Fibroblast of lung (primary cell): Measurements from ENCODE around the gene TTLL11. TPM values are rescaled to one million over a fixed set of nuclear protein-coding genes. Genes with fewer than 3 reads are reported as not detected.

Source experiments
- DNase-seq, 2 donors: peaks; one replicate each; pipeline versions ENCODE4 v3.0.0 to v3.0.0-alpha.2; 2010; ENCODE audit warnings: low read depth in 2 of 2
- H2AFZ ChIP-seq: 2 replicates; pipeline ENCODE4 v1.5.1; 2012; ENCODE audit warnings: low read length, control low read depth, inconsistent platforms
- H3K27ac ChIP-seq: 2 replicates; pipeline ENCODE4 v1.5.1; 2011; ENCODE audit warnings: low read length, control low read depth; ENCODE audit not compliant: insufficient read depth
- H3K27me3 ChIP-seq: 2 replicates; pipeline ENCODE4 v1.5.1; 2011; ENCODE audit warnings: mild to moderate bottlenecking, low read length; ENCODE audit not compliant: control insufficient read depth, insufficient read depth
- H3K36me3 ChIP-seq: 2 replicates; pipeline ENCODE4 v1.5.1; 2011; ENCODE audit warnings: low read length; ENCODE audit not compliant: control insufficient read depth, insufficient read depth
- H3K4me1 ChIP-seq: 2 replicates; pipeline ENCODE4 v1.5.1; 2011; ENCODE audit warnings: low read length; ENCODE audit not compliant: control insufficient read depth, insufficient read depth; ENCODE audit errors: extremely low read depth
- H3K4me2 ChIP-seq: 2 replicates; pipeline ENCODE4 v1.5.1; 2011; ENCODE audit warnings: low read length, control low read depth; ENCODE audit not compliant: insufficient read depth; ENCODE audit errors: extremely low read depth
- H3K4me3 ChIP-seq, 4 experiments: fragments of 200-600 bp in 1 of 4; sonication (generic) in 1 of 4; replicated peaks in 1 of 4; 2 replicates each; pipeline ENCODE4 v1.5.1; 2011 to 2016; ENCODE audit warnings: low read length in 4 of 4, low read depth in 3 of 4, mild to moderate bottlenecking in 3 of 4, control low read depth in 2 of 4, inconsistent platforms in 1 of 4, mixed read lengths in 1 of 4; ENCODE audit not compliant: insufficient read depth in 1 of 4; ENCODE audit errors: control extremely low read depth in 1 of 4
- H3K79me2 ChIP-seq: 2 replicates; pipeline ENCODE4 v1.5.1; 2012; ENCODE audit warnings: mild to moderate bottlenecking, low read length, inconsistent platforms; ENCODE audit not compliant: control insufficient read depth, insufficient read depth
- H3K9ac ChIP-seq: 2 replicates; pipeline ENCODE4 v1.5.1; 2011; ENCODE audit warnings: mild to moderate bottlenecking, low read length, control low read depth; ENCODE audit not compliant: insufficient read depth
- H3K9me3 ChIP-seq: 2 replicates; pipeline ENCODE4 v1.5.1; 2012; ENCODE audit warnings: low read depth, low read length; ENCODE audit not compliant: control insufficient read depth, insufficient read depth
- H4K20me1 ChIP-seq: 2 replicates; pipeline ENCODE4 v1.5.1; 2011; ENCODE audit warnings: low read length; ENCODE audit not compliant: control insufficient read depth, insufficient read depth; ENCODE audit errors: extremely low read depth
- CTCF ChIP-seq, 2 donors: IDR thresholded peaks in 1 of 2; conservative IDR thresholded peaks in 1 of 2; 1 replicate in 1 of 2; 2 replicates in 1 of 2; pipeline ENCODE4 v1.5.1; 2011 to 2012; ENCODE audit warnings: low read length in 2 of 2, control low read depth in 1 of 2, inconsistent platforms in 1 of 2, low read depth in 1 of 2, mild to moderate bottlenecking in 1 of 2
- EZH2 ChIP-seq: IDR thresholded peaks from 2 replicates; pipeline ENCODE4 v1.5.1; 2012; ENCODE audit warnings: low read length, control low read depth, mild to moderate bottlenecking; ENCODE audit errors: missing control alignments
- polyA plus RNA-seq, 2 donors: library from polyadenylated mRNA; depleted of rRNA in 1 of 2; stranded (reverse) in 1 of 2; unstranded in 1 of 2; fragments of >200 nt; gene quantifications; 2 replicates each; pipeline ENCODE4 v1.2.1, GENCODE V29; 2011 to 2012; ENCODE audit warnings: missing spikeins in 1 of 2
- total RNA-seq: library from RNA; depleted of rRNA; stranded (reverse); fragments of >200 nt; gene quantifications from 2 replicates; pipeline ENCODE4 v1.2.1, GENCODE V29; 2014

TTLL11 gene
- total and polyA plus RNA-seq, 2 donors (not counting 1 experiment from before 2014, with no cell fraction given): 3.9 to 4.8 TPM

DNA sequence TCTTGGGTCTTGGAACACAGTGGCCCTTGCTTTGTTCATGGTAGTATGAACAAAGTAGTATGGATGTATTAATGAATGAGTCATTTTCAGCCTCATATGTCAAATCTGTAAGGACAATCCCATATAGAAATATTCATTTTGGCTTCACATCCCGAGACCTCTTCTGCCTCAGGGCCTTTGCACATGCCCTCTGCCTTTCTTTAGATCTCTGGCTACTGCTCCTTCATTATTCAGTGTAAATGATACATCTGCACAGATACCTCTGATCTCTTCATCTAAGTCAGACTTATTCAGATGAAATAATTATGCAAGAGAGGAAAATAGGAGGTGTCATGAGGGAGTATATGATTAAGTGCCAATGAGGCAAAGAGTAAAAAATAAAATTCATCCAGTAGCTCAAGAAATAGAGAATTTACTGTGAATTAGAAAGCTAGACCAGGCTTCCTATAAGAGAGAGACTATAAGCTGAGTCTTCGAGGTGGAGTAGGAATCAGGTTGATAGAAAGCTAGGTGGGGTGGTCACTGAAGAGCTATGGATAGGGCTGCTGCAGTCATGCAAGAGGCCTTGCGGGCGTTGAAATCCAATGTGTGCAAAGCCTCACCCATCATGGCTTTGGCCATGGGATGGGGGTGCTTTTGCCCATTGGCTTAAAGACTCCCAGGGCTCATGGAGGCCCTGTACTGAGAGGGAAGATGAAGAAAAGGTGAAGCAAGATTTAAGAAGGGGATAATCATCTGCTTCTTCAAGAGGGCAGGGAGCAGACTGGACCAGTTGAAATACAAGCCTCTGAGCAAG lies 3.7 kb upstream of the TTLL11 start:
- peaks cover 9% of the 10 kb centered on the region for H3K27me3 ChIP-seq
- H3K4me3 ChIP-seq: no peak overlapping the region
- H3K36me3 ChIP-seq: no peaks in the 10 kb centered on the region
- peaks cover 8% of the 10 kb centered on the region for H3K79me2 ChIP-seq
- H3K4me2 ChIP-seq: no peak overlapping the region
- no peak overlapping the region for H3K9ac ChIP-seq
- H3K27ac ChIP-seq: no peak overlapping the region
- no peaks in the 10 kb centered on the region for H3K9me3 ChIP-seq
- no peak for TF ChIP-seq EZH2
- TF ChIP-seq CTCF (conservative IDR thresholded peaks at IDR 0.05 in 1 of 2, IDR thresholded peaks at IDR 0.05 in 1 of 2; ENCODE audit: low read depth in 1 of 2, low read length in 2 of 2): no peak
- H4K20me1 ChIP-seq: no peaks in the 10 kb centered on the region
- DNase-seq: no peak
- H3K4me1 ChIP-seq: peaks cover 8% of the 10 kb centered on the region
- H2AFZ ChIP-seq: no peak overlapping the region

DNA sequence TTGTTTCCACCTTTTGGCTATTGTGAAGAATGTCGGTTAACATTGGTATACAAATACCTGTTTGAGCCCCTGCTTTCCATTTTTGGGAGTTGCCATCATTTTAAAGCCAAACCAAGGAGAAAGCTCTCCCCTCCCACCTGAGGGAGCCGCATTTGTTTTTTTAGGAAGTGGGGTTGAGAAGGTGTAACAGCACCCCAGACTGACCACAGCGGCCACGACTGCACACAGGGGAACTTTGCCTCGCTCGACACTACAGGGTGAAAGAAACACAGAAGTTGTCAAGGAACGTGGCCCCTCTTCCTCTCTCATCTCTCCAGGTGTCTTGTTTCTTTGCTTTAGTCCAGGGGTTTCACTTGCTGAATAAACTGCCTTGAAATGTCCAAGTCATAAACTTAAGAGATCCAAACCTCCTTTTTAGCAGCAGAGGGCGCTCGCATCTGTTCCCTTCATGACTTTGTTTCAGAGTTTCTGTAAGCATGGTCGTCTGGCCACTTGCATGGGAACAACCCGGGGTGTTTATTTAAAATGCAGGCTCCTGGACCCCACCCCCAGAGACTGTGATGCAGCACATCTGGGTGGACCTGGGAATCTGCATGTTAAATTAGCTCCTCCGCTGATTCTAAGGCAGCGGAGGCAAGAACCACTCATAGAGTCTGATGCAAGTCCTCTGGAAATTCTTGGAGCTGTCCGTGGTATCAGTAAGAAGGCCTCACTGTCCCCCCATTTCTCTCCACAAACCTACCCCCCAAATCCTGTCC lies 2.1 kb upstream of the TTLL11 start:
- no peak overlapping the region for H3K27ac ChIP-seq
- peaks cover 20% of the 10 kb centered on the region for H3K79me2 ChIP-seq
- peaks cover 9% of the 10 kb centered on the region for H3K27me3 ChIP-seq
- no peaks in the 10 kb centered on the region for H3K36me3 ChIP-seq
- H3K4me1 ChIP-seq: peaks cover 9% of the 10 kb centered on the region
- no peaks in the 10 kb centered on the region for H4K20me1 ChIP-seq
- H3K9me3 ChIP-seq: no peaks in the 10 kb centered on the region
- DNase-seq: peak; percentile 44 to 74
- no peak overlapping the region for H3K4me2 ChIP-seq
- H3K4me3 ChIP-seq: peak overlapping the region in 1 of 4 experiments; percentile 10
- H2AFZ ChIP-seq: no peak overlapping the region
- TF ChIP-seq EZH2 (no peak), CTCF (conservative IDR thresholded peaks at IDR 0.05 in 1 of 2, IDR thresholded peaks at IDR 0.05 in 1 of 2; ENCODE audit: low read depth in 1 of 2, low read length in 2 of 2) (peak; percentile 44 to 77)
- H3K9ac ChIP-seq: no peak overlapping the region
